ENCODE results near the gene FLYWCH2.

DNA sequence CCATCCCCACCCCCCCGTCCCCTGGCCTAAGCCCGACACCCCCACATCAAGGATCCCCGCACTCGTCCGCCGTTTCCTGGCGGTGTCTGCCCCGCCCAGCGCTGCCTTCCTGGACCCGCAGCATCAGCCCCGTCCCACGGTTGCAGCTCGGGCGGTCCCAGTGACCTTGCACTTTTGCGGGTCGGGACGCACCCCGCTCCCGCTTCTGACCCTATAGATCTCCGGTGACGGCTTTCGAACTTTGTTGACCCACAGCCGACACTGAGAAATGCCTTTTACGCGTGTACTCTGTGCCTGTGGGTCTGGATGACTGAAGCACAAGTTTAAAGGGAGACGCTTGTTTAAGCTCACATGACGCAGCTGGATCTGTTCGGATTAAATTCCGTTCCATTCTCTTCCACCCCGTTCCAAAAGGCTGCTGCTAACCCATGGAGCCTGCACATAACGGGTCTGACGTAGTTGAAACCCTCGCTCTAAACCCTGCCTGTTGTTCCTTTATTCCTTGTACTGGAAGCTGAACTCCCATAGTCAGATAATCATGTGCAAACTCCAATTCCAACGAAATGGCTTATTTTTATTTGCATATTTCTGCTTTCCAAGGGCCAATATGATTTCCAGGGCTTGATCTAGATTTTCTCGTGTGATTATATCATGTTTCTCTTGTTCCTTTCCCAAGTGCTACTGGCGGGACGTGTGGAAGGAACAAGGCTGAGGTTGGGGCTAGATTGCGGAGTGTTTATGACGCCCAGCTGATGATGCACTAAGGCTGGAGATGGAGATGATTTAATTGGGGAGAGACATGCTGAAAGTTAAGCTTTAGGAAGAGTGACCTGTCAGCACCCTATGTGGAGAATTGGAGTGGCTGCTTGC, 29.6 kb downstream of the FLYWCH2 start:
- no peak; the same call in none of the 2 replicates for TF ChIP-seq POLR2AphosphoS5 (IDR thresholded peaks at IDR 0.05; ENCODE audit: low read depth, low read length)
- no peak for TF ChIP-seq CTCF (IDR thresholded peaks at IDR 0.05 in 2 of 3, conservative IDR thresholded peaks at IDR 0.05 in 1 of 3; ENCODE audit: borderline replicate concordance in 1 of 3, insufficient read depth in 1 of 3, low read depth in 2 of 3, low read length in 2 of 3)
- TF ChIP-seq TCF7L2 (IDR thresholded peaks at IDR 0.05; ENCODE audit: borderline replicate concordance, extremely low read depth, insufficient read depth, insufficient read length) = no peak
- TF ChIP-seq EZH2 (IDR thresholded peaks at IDR 0.05) = no peak
